Stimulated activated naive CD4-positive, alpha-beta T cell treated with Interleukin-2 at 50 U/mL for 16 hours (primary cell): ENCODE measurements around the gene TAGLN.
"Not testable (repeated sequence)": the region's sequence is repeated elsewhere in the genome, so short reads cannot be mapped to it uniquely, and the experiment has no call there.

ENCODE experiments used
- DNase-seq: peaks from one replicate; lab custom pipeline; 2025; lab: John Stamatoyannopoulos, UW

The TAGLN gene

GRCh38 chr11:117195761-117196160 is 3.4 kb upstream of the TAGLN start:
- DNase-seq = no peak

GRCh38 chr11:117197006-117197405 is 2.2 kb upstream of the TAGLN start:
- DNase-seq = no peak

GRCh38 chr11:117197516-117198456 is 1.4 kb upstream of the TAGLN start:
- DNase-seq = no peak

GRCh38 chr11:117198613-117199012 is 557 bp upstream of the TAGLN start:
- no peak for DNase-seq

- no peak for DNase-seq
Observed at GRCh38 chr11:117199916-117200812, 994 bp downstream of the TAGLN start.

GRCh38 chr11:117200813-117201657 is 1.9 kb downstream of the TAGLN start:
- no peak for DNase-seq

GRCh38 chr11:117201658-117202305 is 2.6 kb downstream of the TAGLN start:
- DNase-seq = no peak

GRCh38 chr11:117202386-117203068 is 3.4 kb downstream of the TAGLN start:
- no peak for DNase-seq

GRCh38 chr11:117203069-117203407 is 3.9 kb downstream of the TAGLN start:
- no peak for DNase-seq

- no peak for DNase-seq
Observed at GRCh38 chr11:117204283-117205080, 5.3 kb downstream of the TAGLN start.

GRCh38 chr11:117205211-117205818 is 6.1 kb downstream of the TAGLN start:
- no peak for DNase-seq

- not testable (repeated sequence) for DNase-seq
Observed at GRCh38 chr11:117206111-117206510, 6.9 kb downstream of the TAGLN start.

- DNase-seq = not testable (repeated sequence)
Observed at GRCh38 chr11:117206859-117207258, 7.7 kb downstream of the TAGLN start.

GRCh38 chr11:117207481-117207880 is 8.3 kb downstream of the TAGLN start:
- not testable (repeated sequence) for DNase-seq

- not testable (repeated sequence) for DNase-seq
Observed at GRCh38 chr11:117208710-117209109, 9.5 kb downstream of the TAGLN start.

- DNase-seq = not testable (repeated sequence)
Observed at GRCh38 chr11:117209351-117210125, 10.4 kb downstream of the TAGLN start.

- no peak for DNase-seq
Observed at GRCh38 chr11:117210620-117211019, 11.4 kb downstream of the TAGLN start.

- DNase-seq = no peak
Observed at GRCh38 chr11:117212697-117213355, 13.7 kb downstream of the TAGLN start.
